AG10803 (cell line): ENCODE data around the gene MRPL33.

ENCODE experiments used
- DNase-seq: peaks from one replicate; pipeline ENCODE4 v3.0.0; 2010; ENCODE audit warnings: low read depth
- H3K4me3 ChIP-seq: 2 replicates; pipeline ENCODE4 v1.5.1; 2011; ENCODE audit warnings: mild to moderate bottlenecking, low read length, control low read depth
- CTCF ChIP-seq: conservative IDR thresholded peaks from 2 replicates; pipeline ENCODE4 v1.5.1; 2011; ENCODE audit warnings: mild to moderate bottlenecking, low read length, control low read depth, inconsistent platforms

Gene MRPL33

DNA sequence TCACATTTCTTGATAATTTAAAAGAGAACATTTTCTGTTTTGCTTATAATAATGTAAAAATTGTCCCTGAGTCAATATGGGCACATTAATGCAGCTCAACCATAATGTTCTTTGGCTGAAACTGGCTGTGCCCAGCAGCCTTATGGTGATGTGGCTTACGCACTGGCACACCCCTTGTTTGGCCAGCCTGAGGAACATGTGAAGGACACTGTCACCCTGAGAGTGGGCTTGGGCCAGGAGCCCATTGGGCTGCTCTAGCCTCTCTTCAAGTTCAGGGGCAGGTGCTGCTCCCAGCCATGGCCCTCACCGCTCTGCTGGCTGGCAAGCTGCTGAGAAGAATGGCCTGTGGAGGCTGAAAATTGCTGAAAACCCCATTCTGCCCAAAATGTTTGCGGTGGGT is 37.5 kb downstream of the MRPL33 start:
- no peak overlapping the region for H3K4me3 ChIP-seq
- DNase-seq = no peak
- no peak for TF ChIP-seq CTCF

GRCh38 chr2:27809761-27810241 is 38.3 kb downstream of the MRPL33 start:
- no peak for TF ChIP-seq CTCF
- no peak overlapping the region for H3K4me3 ChIP-seq
- DNase-seq = peak; percentile 86

DNA sequence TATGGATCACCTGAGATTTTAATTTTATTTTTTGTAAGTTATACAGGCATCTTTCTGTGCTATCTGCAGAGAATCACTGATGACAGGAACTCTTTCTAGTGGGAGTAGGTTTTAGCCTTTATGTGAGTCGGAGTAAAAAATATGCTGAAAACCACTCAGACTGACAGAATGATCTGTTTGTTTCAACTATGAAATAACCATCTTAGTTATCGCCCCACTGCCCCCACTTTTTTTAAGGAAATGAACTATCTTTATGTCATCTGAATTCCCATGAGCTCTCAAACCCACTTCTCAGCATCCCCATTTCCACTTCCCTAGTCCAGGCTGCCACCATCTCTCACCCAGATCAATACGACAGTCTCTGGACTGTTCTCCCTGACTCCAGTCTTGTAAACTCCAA is 38.9 kb downstream of the MRPL33 start:
- TF ChIP-seq CTCF = no peak

DNA sequence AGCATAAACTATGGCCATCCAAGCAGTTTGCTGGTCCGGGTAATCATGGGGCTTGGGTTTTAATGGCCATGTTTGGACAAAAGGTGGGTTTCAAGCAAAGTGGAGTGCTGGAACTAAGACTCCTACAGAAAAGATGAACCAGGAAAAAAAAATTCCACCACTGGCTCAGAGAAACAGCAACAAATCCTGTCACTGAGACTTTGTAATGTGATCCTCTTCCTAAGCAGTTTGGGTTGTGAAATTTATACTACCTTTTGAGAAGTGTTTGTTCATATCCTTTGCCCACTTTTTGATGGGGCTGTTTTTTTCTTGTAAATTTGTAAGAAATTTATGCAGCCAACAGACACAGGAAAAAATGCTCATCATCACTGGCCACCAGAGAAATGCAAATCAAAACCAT is 40.2 kb downstream of the MRPL33 start:
- no peak overlapping the region for H3K4me3 ChIP-seq
- no peak for TF ChIP-seq CTCF
- no peak for DNase-seq

More for the DNA sequence above, 38.9 kb downstream of the MRPL33 start:
- DNase-seq = no peak
- no peak overlapping the region for H3K4me3 ChIP-seq

GRCh38 chr2:27814758-27815157 is 43.2 kb downstream of the MRPL33 start:
- no peak for DNase-seq
- no peak overlapping the region for H3K4me3 ChIP-seq
- no peak for TF ChIP-seq CTCF

- H3K4me3 ChIP-seq = no peak overlapping the region
- no peak for DNase-seq
- no peak for TF ChIP-seq CTCF
These were observed 44.4 kb downstream of the MRPL33 start for GRCh38 chr2:27815860-27816438.

DNA sequence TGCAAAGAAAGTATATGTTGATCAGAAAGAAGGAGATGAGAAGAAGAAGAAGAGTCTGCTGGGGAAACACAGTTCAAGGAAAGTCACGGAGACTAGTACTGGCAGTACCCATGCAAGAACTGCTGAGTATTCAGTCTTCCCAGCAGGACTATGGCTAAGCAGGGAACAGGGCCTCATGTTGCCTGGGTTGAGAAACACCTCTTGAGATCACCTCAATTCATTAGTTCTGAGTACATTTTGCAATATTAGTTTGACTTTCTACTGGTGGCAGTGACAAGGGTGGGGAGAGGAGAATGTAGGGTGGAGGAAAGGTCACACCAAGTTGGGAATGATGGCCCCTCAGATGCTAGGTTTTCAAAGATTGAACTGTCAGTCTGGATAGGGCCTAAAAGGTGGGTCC is 50.5 kb downstream of the MRPL33 start:
- no peak overlapping the region for H3K4me3 ChIP-seq
- DNase-seq = no peak
- no peak for TF ChIP-seq CTCF
